ENCODE measurements around the gene FGA. TPM values are rescaled to one million over a fixed set of nuclear protein-coding genes. Genes with fewer than 3 reads are reported as not detected.

FGA gene
- total and polyA plus RNA-seq, 2 of the 8 experiments (the other 6 are each of a cell fraction or from before 2014, with no cell fraction given), result not detected

GRCh38 chr4:154611833-154612232, 21.3 kb upstream of the FGA start:
- WGBS, 2 experiments (ENCODE audit: extremely low coverage in 1 of 2, insufficient coverage in 1 of 2, insufficient read length in 1 of 2, insufficient replicate concordance in 2 of 2, low coverage in 1 of 2, low lambda C conversion rate in 2 of 2, missing lambda C conversion rate in 1 of 2), result 100% methylated on average over 1 of the region's 1 CpG; no CpG with 5 or more reads in 1 of the 2 experiments
- CTCF ChIA-PET (ENCODE audit: partially characterized antibody), result interaction anchor here (1.1 to 5.3 kb wide), 3 partner anchors 10 to 53 kb away, joined by 4 to 49 read pairs (median 27); no protein-coding TSS in a partner anchor

More at GRCh38 chr4:154611833-154612232, 21.3 kb upstream of the FGA start:
- FAIRE-seq, result no peak
- no peak overlapping the region for H3K4ac ChIP-seq (replicated peaks; ENCODE audit: insufficient read length, low read depth, low read length)
- H2BK5ac ChIP-seq (ENCODE audit: low read depth, low read length), result no peak overlapping the region
- no peak overlapping the region for H3K4me2 ChIP-seq (ENCODE audit: insufficient read depth in 1 of 2, low read depth in 2 of 2, low read length in 2 of 2)
- no peak overlapping the region for H3K14ac ChIP-seq (ENCODE audit: insufficient read length)
- DNase-seq (ENCODE audit: low read depth in 1 of 2, low spot score in 2 of 2), result no peak
- no peak overlapping the region for H2AFZ ChIP-seq (ENCODE audit: low read length)
- H2BK15ac ChIP-seq (ENCODE audit: low read length), result no peak overlapping the region
- H4K8ac ChIP-seq (ENCODE audit: extremely low read depth, insufficient read depth, low read length), result no peak overlapping the region
- no peak overlapping the region for H4K91ac ChIP-seq (replicated peaks; ENCODE audit: insufficient read length, low read length)
- H3K27ac ChIP-seq (ENCODE audit: low read depth, low read length), result no peak overlapping the region
- H3K4me3 ChIP-seq (ENCODE audit: extremely low read depth in 1 of 4, insufficient read depth in 2 of 4, low read depth in 3 of 4, low read length in 4 of 4), result no peak overlapping the region
- POLR2A ChIA-PET (ENCODE audit: partially characterized antibody), result no interaction called here
- no peak overlapping the region for H4K5ac ChIP-seq (ENCODE audit: insufficient read length, low read depth, low read length)
- no peaks in the 10 kb centered on the region for H3K79me2 ChIP-seq (ENCODE audit: control insufficient read depth in 1 of 2, insufficient read depth in 2 of 2, low read length in 2 of 2)
- no peak overlapping the region for H3K18ac ChIP-seq (ENCODE audit: extremely low read depth, low read length)
- H3K9me3 ChIP-seq (ENCODE audit: insufficient read depth in 2 of 2, low read depth in 1 of 2, low read length in 1 of 2), result no peaks in the 10 kb centered on the region
- no peak overlapping the region for H2BK120ac ChIP-seq (replicated peaks; ENCODE audit: low read depth, low read length)
- no peaks in the 10 kb centered on the region for H3K4me1 ChIP-seq (replicated peaks in 1 of 4; ENCODE audit: control insufficient read depth in 3 of 4, insufficient read depth in 4 of 4, low read length in 3 of 4)
- peaks cover 0 to 1% (median 0%) of the 10 kb centered on the region in 4 experiments; a peak in 1 of 7 replicates for H3K27me3 ChIP-seq (replicated peaks in 1 of 4; ENCODE audit: control insufficient read depth in 3 of 4, extremely low read depth in 1 of 4, insufficient read depth in 3 of 4, low read length in 3 of 4)
- no peak overlapping the region for H3K23ac ChIP-seq (ENCODE audit: insufficient read length)
- H4K20me1 ChIP-seq (replicated peaks in 1 of 2; ENCODE audit: control insufficient read depth in 1 of 2, insufficient read depth in 2 of 2, low read length in 2 of 2), result no peaks in the 10 kb centered on the region
- no peak overlapping the region for H3K9ac ChIP-seq (replicated peaks in 1 of 4; ENCODE audit: extremely low read depth in 1 of 4, low read depth in 3 of 4, low read length in 3 of 4)
- no peaks in the 10 kb centered on the region for H3K36me3 ChIP-seq (ENCODE audit: control insufficient read depth in 2 of 4, insufficient read depth in 4 of 4, low read length in 3 of 4)
- H3K56ac ChIP-seq (replicated peaks; ENCODE audit: insufficient read length, low read depth, low read length), result no peak overlapping the region
- no peaks in the 10 kb centered on the region; the same call in 1 of the 2 replicates for H3K23me2 ChIP-seq (ENCODE audit: low read depth, low read length)
- TF ChIP-seq CTBP2 (IDR thresholded peaks at IDR 0.05; ENCODE audit: borderline replicate concordance, insufficient read depth, insufficient read length, low read length), result no peak
- TF ChIP-seq SAP30 (IDR thresholded peaks at IDR 0.05; ENCODE audit: insufficient read depth, insufficient replicate concordance, low read length), result no peak
- no peak for TF ChIP-seq SP1 (IDR thresholded peaks at IDR 0.05; ENCODE audit: low read depth, low read length)
- no peak for TF ChIP-seq BACH1 (IDR thresholded peaks at IDR 0.05; ENCODE audit: low read length)
- TF ChIP-seq EZH2 (IDR thresholded peaks at IDR 0.05; ENCODE audit: low read depth, low read length, severe bottlenecking), result no peak
- H3K79me1 ChIP-seq (ENCODE audit: low read depth, low read length), result no peaks in the 10 kb centered on the region
- no peak overlapping the region for H2BK12ac ChIP-seq (ENCODE audit: low read depth, low read length)
- no peak overlapping the region for H2AK5ac ChIP-seq (ENCODE audit: low read depth, low read length)
- H2BK20ac ChIP-seq (ENCODE audit: low read length), result no peak overlapping the region

Measured in H1 (cell line).